TTC549 (cell line): Measurements from ENCODE around the gene C9orf152.
"Not testable (repeated sequence)": the region's sequence is repeated elsewhere in the genome, so short reads cannot be mapped to it uniquely, and the experiment has no call there.

Experiments used
- FAIRE-seq: peaks from 2 replicates; lab custom pipeline; 2012; peaks lifted over from hg19 to GRCh38; lab: Jason Lieb, UNC

C9orf152 gene

DNA sequence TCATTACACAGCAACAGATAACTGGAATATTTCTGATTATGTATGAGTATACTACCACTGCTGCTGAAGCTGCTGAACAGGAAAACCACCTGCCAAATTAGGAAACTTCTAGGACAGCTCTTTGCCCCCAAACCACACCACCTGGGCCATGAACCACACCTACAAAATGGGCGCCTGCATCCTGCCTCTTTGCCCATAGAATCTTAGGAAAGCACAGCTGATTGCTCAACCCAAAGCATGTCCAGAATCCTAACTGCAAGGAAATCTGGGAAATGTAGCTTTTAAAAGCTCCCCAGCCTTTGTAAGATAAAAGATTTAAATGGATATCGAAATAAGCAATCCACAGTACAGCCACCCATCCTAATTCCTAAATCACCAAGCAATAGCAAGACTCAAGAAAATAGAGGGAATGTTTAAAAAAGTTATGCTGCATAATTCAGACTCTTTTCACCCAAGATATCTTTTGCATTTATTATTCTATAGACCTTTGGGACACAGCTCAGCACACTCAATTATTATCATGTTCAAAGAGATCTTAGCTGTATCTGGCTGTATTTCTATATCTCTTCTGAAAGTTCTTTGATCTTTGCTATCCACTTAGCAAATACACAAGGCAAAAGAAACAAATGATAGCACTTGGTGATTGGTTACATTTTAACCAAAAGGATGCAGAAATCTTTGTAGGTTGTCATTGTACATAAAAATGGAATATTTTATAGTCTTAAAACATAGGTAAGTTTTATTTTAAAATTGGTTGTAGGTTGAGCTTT lies 6.8 kb upstream of the C9orf152 start:
- no peak for FAIRE-seq

DNA sequence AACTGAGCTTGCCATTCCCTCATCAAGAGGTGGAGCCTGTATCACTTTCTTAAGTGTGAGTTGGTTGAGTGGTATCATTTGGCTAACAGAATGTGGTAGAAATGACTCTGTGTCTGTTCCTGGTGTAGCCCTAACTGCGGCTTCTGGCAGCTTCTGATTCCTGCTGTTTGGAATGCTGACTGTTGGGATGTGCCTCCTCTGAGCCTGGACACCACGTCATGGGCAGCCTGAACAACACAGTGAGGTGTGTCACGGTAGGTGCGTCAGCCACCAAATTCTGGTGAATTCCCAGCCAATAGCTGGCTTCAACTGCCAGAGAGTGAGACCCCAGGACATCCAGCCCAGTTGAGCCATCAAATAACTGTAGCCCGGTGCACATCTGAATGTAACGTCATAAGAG lies 6.1 kb upstream of the C9orf152 start:
- FAIRE-seq = no peak

DNA sequence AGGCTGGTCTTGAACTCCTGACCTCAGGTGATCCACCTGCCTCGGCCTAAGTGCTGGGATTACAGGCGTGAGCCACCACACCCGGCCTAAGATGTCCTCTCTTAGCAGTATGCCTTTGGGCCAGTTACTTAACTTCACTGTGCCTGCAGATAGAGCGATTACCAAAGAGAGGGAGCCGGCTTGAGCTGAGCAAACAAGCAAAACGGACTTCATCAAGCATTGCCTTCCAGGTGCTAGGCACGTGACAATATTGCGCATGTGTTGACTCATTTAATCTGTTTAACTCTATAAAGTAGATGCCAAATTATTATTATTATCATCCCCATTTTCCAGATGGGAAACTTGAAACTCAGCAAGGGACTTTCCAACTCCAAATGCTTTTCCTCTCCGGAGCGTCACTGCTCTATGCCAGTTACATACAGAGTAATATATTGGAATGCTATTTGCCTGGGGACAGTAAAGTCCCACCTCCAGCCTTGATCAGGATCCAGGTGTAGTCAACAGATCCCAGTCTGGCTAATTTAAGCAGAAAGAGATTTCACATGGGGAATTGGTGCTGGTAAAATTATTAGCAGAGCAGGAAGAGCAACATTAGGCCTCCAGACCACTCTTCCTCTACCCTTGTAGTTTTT lies 5.6 kb upstream of the C9orf152 start:
- FAIRE-seq = no peak

DNA sequence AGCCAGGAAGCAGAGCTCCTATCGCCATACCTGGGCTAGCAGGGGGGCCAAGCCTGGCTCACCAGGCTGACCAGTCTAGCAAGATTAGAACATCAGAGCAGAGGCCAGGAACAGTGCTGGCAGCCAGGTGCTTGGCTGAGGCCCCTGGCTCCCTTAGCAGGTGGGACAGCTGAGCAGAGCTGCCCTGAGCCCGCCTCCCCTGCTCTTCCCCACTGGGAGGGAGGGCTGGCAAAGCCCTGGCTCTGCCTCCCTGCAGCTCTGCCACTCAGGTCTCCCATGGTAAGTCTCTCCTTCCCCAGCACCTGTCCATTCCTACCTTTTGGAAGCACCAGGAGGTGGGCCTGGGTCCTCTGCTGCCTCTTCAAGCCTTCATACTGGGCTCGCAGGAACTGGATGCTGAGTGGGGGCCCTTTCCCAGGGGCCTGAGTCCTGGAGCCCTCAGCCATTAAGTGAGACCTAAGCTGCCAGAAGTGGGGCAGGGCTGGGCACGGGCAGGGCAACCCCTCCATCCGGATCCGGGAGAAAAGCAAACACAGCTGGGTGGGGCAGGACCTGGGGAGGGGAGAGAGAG lies 803 bp downstream of the C9orf152 start:
- no peak for FAIRE-seq

DNA sequence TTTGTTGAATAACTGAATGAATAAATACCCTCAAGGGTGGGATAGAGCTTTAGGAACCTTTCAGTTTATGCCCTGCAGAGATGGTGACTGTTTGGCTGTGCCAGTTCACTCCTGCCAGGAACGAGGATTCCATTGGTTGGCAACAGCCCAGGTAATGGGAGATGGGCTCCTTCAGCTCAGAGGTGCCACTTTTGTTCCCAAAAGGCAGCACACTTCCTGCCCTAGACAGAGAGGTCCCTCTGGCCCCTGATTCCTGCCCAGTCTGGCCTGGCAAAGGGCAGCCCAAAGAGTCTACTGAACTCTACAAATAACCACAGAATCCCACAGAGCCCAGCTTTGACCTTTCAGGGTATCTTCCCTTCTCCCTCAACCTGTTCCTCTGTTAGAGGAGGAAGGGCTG lies 1.6 kb downstream of the C9orf152 start:
- FAIRE-seq = no peak

DNA sequence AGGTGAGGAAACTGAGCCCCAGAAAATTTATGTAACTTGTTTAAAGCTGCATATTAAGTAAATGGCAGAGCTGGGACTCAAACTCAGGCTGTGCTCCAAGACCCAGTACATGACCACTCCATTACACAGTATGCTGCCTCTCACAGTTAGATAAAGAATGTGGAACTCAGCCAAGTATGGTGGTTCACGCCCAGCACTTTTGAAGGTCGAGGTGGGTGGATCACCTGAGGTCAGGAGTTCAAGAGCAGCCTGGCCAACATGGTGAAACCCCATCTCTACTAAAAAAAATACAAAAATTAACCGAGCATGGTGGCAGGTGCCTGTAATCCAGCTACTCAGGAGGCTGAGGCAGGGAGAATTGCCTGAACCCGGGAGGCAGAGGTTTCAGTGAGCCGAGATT lies 2.3 kb downstream of the C9orf152 start:
- FAIRE-seq = not testable (repeated sequence)

DNA sequence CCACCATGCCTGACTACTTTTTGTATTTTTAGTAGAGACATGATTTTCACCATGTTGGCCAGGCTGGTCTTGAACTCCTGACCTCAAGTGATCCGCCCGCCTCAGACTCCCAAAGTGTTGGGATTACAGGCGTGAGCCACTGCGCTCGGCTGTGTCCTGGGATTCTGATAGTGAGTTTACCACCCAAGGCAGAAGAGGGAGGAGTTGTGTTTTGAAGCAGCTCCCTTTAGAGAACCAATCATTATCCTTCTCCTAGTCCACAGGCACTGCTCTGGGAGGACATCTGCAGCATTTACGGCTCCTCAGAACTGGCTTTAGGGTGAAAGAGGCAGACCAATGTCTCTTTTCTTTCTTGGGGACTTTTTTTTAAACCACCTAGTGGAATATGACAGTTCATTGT lies 5.7 kb downstream of the C9orf152 start:
- no peak for FAIRE-seq

DNA sequence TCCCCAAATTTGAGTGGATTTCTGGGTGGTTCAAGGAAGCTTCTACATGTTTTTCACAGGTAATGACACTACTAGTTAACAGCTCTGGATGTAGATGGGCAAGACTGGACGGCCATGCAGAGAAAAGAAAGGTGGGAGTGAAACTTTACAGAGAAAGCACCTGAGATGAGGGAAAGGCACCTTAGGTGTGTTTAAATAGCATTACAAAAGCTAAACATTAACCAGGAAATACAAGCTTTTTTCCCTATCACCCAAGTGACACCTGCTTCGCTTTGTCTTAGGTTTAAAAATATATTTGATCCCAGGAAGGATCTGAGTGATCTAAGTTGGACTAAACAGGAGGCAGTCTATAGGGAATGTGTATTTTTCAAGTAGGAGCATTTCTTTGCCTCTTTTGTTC lies 8.3 kb downstream of the C9orf152 start:
- FAIRE-seq = no peak

DNA sequence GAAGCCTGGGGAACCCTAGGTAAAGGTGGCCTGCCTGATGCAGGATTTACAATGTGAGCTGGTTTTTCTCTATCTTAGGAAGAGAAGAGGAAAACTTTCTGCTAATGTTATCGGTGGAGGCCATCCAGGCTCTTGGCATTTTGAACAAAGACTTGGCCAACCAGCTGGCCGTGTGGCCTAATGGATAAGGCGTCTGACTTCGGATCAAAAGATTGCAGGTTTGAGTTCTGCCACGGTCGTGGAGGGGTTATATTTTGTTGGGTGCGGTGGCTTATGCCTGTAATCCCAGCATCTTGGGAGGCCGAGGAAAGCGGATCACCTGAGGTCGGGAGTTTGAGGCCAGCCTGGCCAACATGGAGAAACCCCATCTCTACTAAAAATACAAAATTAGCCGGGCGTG lies 9.6 kb downstream of the C9orf152 start:
- no peak for FAIRE-seq

DNA sequence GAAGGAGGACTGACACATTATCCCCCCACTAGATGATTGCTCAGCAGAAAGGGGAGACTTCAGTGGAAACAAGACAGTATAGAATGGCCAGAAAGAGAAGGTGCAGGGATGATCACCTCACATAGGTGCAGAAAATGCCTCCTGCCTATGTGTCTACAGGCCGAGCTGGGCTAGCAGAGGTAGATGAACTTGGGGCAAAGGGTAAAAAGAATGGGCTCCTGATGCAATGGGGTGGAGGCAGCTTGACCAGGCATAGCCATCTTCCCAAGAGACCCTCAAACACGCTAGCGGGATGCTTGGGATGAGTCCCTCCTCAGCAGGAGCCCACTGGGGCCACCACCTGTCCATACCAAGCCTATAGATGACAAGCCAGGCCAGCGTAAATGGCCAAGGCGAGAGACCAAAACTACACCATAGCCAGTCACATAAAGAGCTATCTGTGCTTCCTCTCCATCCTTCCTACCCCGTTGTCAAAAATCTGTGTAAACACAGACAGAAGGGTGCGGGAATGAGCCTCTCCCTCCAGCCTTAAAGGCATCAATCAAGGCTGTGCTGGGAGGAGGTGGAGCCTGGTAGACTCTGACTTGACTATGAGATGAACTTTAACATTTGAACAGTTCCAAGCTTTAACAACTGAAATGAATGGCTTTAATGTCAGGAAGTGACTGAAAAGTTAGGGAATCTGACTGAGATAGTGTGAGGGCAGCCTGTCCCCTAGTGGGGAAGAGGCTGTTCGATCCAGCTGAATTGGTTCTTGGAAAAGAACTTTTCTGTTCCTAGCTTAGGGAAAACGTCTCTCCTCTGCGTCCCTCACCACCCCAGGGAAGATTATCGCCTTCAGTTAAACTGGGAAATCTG lies 10.4 kb downstream of the C9orf152 start:
- FAIRE-seq = no peak

DNA sequence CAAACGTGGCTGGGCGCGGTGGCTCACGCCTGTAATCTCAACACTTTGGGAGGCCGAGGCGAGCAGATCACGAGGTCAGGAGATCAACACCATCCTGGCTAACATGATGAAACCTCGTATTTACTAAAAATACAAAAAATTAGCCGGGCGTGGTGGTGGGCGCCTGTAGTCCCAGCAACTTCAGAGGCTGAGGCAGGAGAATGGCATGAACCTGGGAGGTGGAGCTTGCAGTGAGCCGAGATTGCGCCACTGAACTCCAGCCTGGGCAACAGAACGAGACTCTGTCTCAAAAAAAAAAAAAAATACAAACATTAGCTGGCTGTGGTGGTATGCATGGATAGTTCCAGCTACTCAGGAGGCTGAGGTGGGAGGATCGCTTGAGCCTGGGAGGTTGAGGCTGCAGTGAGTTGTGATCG lies 11.9 kb downstream of the C9orf152 start:
- FAIRE-seq = not testable (repeated sequence)

DNA sequence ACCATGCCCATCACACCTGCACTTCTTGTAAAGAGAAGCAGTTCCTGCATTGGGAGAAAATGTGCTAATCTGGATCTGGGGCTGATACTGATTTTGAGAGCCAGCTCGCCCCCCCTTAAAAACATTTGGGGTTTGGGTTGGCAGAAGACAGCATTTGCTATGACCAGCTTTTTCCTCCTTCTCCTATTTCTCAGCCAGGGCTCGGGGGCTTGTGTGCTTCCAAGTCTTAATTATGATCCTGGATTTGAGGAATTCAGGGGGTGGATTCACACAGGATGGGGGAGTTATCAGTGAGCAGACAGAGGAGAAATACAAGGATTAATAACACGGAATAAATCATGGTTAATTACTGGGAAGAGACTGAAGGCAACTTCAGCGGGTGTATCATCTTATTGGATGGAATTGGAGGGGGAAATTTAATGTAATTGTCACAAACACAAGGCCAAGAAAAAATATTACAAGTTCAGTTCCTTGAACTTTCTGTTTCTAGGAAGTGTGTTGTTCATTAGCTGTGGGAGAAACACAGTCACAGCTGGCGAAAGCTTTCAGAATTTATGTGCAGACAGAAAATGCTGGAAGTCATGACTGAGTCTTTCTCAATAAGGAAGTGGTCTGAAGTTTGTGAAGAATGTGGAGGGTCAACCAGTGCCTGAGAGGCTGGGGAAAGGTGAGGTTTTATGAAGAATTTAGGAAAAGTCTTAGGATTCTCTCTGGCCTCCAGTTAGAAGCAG lies 15.3 kb downstream of the C9orf152 start:
- no peak for FAIRE-seq

DNA sequence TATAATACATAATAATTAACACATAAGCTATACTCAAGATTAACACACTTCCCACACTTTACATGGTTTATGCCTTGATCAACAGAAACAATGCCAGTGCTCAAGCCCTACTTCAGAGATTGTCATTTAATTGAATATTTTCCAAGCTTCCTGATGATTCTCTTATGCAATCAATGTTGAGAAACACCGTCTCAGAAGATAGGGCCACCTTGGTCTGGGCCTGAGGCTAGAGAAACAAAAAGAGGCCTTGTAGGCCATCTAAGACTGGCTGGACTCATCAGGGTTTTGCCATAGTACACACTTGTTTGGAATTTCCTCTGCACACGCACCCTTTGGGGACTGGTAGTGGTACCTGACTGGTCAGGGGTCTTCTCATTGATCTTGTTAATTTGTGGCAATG lies 16.3 kb downstream of the C9orf152 start:
- FAIRE-seq = no peak

DNA sequence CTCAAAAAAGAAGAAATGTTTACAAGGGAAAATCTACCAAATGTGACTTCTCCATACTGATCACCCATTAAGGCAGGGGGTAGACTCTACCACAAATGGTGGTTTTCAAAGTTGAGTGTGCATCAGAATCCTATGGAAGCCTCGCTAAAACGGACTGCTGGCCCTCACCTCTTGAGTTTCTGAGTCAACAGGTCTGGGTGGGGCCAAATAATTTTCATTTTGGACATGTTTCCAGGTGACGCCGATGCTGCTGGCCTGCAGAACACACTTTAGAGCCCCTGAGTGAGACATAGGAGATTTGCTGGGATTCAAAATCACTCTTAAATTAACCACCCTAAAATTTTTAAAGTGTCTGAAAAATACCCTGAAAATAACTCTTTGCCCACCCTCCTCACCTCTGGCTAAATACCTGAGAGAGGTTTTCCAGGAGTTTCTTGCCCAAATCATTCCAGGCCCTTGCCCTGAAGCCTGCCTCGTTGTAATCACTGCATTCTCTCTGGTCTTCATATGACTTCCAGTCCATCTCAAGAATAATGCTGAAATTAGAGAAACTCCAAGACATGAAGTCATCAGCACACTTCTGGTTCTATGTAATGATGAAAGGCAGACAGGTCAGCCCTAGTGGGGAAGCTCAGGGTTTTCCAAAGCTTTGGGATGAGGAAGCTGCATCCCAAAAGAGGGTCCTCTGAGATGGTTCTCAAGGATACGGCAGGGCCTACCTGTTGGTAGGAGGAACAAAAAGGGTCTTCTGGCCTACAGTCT lies 18.2 kb downstream of the C9orf152 start:
- no peak for FAIRE-seq

DNA sequence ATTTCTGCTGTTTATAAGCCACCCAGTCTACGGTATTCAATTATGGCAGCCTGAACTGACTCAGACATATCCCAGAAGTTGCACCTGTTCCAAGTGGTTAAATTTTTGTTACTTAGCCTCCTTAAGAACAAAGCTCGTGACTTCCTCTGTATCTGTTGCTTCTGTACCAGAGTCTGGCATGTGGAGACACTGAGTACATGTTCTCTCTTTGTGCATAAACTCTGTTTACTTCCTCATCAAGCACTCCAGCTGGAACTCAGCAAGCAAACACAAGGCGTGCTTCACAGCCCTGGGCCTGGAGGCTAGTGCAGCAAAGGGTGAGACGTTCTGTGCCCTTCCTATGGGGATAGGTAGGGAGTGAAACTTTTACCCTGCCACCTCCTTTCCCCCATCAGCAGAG lies 19.0 kb downstream of the C9orf152 start:
- FAIRE-seq = no peak

DNA sequence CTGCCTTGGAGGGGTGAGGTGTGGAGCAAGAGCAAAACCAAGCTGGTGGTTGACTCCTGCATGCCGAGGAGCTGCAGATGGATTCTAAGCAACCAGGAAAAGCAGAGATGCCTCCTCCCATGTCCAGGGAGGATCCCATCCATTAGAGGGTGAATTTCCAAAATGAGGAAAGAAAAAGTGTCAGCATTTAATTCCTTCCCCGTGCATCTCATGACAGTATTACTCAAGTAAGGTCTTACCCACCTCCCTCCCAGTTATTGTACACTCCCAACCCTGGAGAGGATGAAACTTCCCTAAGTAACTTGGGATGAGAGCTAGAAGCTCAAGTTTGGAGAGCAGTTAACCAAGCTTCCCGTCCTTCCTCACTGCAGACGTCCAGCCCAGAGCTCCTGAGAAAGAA lies 19.9 kb downstream of the C9orf152 start:
- no peak for FAIRE-seq

DNA sequence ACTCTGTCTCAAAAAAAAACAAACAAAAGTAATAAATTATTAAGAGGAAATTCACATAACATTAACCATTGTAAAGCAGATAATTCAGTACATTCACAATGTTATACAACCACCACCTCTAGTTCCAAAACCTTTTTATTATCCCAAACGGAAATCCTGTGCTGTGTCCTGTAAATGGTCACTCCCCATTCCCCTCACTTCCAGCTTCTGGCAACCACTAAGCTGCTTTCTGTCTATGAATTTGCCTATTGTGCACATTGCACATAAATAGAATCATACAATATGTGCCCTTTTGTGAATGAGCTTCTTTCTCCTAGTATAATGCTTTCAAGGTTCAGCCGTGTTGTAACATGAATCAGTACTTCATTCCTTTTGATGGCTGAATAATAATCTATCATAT lies 20.8 kb downstream of the C9orf152 start:
- no peak for FAIRE-seq

DNA sequence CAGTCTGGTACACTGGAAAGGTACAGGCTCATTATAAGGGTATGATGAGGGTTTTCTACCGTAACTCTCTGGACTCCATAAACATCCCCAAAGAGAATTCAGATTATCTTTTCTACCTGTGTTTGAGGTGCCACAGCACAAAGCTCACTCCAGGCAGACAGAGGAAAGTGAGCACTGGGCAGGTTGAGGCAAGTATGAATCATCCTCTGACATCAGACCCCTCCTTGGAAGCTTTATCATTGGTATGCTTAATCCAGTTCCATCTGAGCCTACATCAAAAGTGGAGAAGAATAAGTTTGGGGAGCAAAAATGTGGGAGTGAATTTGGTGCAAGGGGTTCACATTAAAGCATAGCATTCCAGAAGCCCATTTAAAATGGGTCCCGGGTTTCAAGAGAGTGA lies 21.7 kb downstream of the C9orf152 start:
- no peak for FAIRE-seq

DNA sequence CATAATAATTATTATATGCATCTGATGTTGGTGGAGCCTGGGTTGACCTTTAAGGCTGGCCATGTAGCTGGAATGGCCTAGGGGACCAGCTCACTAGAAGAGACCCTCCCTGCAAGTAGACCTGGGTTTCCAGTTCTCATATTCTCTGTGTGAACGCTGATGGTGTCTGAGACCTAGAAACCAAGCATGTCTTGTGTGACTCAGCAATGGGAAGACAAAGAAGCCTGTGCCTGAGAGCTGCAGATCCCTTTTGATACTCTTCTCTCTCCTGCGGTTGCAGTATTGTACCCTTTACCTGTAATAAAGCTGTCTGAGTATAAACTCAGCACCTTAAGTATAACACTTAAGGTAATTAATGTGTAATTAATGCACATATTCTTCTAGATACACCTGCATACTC lies 22.2 kb downstream of the C9orf152 start:
- FAIRE-seq = no peak

DNA sequence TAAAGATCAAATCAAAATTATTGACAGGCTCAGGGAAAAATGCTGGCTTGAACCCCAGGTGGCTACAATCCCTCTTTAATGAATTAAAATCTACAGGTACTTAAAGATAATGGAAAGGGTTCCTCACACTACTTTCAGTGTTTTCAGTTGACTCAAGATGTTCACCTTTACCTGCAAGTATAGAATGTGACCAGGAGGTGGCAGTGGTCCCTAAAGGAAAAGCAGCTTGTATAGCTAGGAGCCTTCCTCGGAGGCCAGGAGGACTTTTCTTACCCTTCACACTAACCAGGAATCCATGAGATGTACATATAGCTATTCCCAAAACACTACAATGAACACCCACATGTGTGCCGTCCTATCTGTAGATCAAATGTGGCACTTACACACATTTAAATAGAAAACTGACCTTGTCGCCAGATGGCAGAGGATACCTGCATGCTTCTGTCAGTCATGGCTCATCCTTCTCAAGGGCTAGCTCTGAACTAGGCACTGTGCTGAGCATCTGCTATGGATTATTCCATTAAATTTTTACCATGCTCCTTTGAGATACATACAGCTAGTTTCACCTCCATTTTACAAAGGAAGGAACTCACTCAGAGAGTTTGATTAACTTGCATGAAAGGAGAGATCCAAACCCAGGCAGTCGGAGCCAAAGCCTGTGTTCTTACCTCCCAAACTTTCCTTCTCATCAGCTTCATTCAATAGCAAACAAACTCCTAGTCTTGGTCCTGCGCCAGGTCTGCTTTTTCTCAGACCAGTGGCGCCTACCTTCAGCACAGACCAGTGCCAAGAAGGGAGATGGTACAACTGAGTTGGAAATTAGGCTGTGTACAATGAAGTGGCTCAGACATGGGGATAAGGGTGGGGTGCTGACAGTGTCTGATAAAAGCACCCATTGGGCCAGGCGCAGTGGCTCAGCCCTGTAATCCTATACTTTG lies 24.5 kb downstream of the C9orf152 start:
- no peak for FAIRE-seq
